ENCODE data around the gene PPFIBP1.
"Not testable (repeated sequence)": the region's sequence is repeated elsewhere in the genome, so short reads cannot be mapped to it uniquely, and the experiment has no call there.

PPFIBP1 gene

DNA sequence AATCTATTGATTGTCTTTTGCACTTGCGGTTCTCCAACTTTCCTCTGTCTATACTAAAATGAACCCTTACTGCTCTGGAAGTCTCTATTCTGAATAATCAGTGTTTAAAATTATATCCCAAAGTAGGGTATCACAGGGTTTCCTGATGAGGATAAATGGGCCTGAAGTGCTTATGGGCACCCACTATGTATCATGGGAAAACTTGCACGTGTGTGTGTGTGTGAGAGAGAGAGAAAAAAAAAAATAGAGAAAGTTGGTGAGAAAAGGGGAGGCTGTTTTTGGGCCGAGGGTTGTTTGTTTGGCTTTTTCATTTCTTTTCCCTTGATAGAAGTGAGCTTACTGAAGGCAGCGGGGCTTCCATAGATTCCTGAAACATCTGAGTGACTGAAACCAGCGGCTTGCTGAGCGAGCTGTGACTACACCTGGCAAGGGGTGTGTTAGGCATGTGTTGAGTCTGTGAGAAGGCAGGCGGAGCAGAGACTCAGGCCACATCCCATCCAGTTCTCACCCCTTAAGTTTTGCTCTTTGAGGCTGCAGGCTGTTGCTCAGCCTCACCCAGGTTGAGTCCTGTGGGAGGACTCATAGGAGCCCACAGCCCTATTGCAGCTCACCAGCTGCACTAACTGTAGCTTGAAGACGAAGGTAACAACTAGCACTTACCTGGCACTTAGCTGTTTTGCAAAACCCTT is 17.2 kb downstream of the PPFIBP1 start:
- peak; percentile 32 for DNase-seq (ENCODE audit: low read depth, low spot score)

DNA sequence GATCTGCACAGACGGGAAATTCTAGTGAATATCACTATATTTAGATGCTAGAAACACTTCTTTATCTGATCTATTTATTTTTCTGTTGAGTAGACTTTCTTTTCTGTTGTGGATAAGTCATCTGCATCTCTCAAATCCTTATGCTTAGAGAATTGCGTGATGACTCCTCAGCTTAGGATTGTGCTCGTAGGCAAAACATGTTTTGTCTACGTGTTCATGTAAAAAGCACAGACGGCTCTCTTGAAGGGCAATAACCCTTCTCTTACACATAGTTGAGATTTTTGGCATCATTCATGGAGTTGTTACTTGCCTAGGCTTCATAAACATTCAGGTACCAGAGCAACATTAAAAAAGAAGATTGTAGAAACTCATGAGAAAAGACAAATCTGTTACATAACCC is 18.6 kb downstream of the PPFIBP1 start:
- DNase-seq (ENCODE audit: low read depth, low spot score) = peak; percentile 92

DNA sequence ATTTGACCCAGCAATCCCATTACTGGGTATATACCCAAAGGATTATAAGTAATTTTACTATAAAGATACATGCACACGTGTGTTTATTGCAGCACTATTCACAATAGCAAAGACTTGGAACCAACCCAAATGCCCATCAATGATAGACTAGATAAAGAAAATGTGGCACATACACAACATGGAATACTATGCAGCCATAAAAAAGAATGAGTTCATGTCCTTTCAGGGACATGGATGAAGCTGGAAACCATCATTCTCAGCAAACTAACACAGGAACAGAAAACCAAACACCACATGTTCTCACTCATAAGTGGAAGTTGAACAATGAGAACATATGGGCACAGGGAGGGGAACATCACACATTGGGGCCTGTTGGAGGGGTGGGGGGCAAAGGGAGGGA is 20.9 kb downstream of the PPFIBP1 start:
- DNase-seq (ENCODE audit: low read depth, low spot score) = not testable (repeated sequence)

DNA sequence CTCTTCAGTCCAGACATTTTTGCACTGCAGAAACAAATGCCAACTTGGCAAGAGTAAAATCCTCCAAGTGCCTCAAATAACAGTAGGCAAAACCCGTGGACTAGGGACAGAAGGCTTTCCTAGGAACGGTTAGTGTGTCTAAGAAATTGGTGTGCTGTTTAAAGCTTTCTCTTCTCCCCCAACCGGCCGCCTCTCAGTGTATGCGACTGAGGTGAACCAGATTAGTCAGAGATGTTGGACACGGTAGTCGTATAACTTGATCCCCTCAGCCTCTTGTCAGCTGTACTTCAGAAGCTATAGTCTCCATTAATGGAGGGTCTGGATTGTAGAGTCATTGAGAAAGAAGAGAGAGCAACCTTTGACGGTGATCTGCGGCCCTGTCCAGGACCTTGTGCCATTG is 21.7 kb downstream of the PPFIBP1 start:
- DNase-seq (ENCODE audit: low read depth, low spot score) = peak; percentile 25

DNA sequence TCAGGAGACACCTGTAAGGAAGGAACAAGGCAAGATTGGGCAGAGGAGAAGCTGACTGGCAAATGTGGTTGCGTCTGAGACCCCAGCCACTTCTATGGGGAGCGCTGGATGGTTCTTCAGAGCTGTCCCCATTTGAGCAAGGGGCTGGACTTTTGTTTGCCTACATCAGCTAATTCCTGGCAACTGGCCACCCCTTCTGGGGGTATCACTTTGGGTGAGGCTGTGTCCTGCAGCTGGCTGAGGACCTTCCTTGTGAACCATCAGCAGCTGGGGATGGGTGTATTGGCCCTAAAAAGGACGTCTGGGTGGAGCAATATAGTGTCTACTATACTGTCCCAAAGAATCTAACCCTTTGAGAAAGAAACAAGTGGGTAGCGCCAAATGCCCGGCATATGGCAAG is 23.6 kb downstream of the PPFIBP1 start:
- DNase-seq (ENCODE audit: low read depth, low spot score) = no peak

DNA sequence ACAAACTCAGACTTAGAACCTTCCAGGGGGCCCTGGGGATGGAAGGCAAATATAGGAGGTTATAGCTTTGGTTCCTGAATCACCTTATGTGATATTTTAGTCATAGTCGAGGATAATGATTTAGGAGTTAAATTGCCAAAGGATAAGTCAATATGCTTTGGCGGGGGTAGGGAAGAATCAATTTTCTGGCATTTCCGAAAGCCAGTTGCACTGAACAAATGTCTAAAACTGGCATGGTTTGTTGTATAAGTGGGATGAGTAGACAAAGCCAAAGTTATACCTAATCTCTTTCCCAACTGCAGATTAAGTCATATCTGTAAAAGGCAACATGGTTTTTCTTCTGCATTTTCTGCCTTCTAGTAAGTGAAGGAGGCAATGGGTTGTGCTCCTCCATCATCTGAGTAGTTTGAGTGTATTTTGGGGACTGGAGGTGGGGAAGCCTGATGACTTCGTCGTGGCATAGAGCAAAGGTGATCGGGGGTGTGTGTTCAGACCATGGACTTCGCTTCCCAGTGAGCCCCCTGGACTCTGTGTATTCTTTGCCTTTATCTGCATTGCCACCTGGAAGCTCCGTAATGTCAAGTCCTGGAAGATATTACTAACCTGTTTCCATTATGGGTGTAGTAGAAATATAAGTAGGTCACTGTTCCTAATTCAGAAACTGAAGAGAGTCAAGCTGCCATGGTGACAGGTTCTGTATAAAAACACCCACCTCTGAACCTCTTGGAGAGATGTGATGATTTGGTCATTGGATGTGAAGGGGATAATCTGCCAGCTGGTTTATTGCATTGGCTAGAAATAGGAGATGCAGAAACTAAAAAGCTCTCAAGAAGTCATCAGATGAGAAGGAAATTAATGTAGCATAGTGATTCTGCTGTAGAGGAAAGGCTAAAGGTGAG is 24.5 kb downstream of the PPFIBP1 start:
- no peak for DNase-seq (ENCODE audit: low read depth, low spot score)

DNA sequence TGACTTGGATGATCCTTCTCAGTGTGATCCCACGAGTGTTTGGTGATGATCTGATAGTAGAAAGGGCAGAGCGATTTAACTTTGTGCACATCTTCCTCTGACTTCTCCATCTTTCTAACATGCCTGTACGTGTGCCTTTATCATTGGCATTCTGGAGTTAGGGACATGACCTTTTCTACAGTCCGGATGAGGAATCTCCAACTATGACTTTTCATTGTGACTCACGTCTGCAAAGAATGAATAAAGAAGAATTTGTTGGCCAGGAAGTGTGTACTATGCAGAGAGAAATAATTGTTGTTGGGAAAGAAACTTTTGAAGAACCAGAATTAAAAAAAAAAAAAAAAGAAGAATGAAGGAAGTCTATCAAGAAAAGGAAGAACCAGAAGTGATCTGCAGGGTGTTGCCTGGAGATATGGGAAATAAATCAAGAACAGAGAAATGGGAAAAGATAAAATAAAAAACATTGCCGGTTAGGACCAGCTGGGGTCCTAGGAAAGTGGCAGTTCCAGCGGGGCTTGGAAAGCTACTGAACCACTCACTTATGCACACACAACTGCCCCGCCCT is 25.3 kb downstream of the PPFIBP1 start:
- peak; percentile 58 for DNase-seq (ENCODE audit: low read depth, low spot score)

DNA sequence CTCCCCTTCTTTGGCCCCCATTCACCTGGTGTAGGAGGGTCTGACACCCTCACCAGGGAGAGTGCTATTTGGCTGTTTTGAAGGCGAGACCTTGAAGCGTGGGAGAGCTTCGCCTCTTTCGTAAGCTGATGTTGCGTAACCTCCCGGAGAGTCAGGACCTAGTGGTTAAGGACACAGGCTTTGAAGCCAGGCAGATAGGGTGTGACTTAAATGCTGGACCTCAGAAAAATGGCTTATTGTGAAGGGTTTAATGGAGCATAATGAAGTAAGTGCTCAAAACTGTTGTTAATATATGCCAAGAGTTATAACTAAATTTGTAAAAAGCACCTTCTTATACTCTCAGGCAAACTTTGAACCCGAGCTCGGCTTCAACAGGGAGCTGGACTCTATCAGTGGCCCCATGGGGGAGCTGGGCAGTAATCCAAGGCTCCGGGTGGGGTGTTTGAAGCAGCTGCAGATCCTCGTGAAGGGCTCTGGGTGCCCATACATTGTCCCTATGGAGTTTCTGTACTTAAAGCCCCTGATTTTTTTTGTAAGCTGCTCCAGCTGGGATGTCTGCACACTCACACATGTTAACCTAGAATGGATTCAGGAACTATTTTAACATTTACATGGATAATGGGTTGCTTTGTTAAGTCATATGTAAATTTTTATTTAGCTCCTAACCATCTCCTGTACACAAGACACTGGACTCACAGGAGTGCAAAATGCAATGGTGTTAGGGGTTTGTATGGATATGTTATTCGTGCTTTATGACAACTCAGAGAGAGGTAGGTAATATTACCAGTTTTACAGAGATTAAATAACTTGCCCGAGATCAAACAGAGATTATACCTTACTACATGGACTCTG is 26.0 kb downstream of the PPFIBP1 start:
- DNase-seq (ENCODE audit: low read depth, low spot score) = peak; percentile 80

DNA sequence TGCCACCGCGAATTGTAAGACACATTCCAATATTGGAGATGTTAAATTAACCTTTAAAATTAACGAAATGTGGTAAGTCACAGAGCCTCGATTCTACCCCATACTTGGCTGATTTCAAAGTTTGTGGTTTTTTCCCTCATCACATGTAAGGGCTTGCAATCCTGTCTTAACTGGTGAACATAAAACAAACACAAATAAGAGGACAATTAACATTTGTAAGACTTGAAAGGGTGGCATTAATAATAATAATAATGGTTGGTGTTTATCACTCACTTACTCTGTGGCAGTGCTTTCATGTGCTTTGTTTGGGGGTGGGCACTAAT is 26.6 kb downstream of the PPFIBP1 start:
- DNase-seq (ENCODE audit: low read depth, low spot score) = peak; percentile 49

DNA sequence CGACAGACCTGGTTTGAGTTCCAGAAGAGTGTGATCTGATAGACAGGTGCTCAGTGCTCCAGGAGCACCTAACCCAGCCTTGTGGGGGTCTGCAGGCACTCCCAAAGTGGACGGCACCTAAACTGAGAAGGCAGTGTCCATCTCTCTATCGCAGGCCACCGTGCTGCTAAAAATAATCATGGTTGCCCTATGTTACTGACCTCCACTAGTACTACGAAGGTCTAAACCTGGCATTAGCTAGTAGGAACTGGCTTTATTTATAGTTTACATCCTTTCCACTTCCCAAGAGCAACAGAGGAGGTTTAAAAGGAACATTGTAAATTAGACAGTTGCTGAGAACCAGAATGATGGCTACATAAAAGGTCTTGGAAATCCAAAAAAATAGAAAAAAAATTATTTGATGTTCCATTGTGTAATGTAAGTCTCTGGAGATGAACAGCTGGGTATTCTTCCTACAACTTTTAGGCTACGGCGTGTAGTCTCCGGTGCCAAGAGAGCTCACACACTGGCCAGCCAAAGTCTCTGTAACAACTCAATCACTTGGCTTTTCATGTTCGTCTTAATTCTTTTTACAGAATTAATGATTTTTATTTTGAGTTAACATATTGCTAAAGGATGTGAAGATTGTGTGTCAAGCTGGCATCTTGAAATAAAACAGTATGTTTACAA is 27.3 kb downstream of the PPFIBP1 start:
- DNase-seq (ENCODE audit: low read depth, low spot score) = no peak

DNA sequence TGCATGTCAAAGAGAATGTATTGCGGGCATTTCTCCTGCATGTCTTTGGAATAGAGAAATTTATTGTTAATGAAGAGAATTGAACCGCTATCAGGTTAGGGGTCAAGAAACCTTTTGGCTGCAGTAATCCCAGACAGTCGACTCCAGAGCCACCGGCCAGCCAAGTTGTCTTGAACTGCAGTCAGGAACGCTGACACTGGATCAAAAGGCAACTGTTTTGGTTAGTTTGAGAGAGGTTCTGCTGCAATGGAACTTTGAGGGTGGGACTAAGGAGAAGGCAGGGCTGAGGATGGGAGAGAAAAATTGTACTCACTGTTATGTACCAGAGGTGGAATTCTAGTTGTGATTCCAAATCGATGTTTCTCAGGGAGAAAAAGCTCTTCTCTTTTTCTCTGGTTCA is 28.2 kb downstream of the PPFIBP1 start:
- DNase-seq (ENCODE audit: low read depth, low spot score) = no peak

DNA sequence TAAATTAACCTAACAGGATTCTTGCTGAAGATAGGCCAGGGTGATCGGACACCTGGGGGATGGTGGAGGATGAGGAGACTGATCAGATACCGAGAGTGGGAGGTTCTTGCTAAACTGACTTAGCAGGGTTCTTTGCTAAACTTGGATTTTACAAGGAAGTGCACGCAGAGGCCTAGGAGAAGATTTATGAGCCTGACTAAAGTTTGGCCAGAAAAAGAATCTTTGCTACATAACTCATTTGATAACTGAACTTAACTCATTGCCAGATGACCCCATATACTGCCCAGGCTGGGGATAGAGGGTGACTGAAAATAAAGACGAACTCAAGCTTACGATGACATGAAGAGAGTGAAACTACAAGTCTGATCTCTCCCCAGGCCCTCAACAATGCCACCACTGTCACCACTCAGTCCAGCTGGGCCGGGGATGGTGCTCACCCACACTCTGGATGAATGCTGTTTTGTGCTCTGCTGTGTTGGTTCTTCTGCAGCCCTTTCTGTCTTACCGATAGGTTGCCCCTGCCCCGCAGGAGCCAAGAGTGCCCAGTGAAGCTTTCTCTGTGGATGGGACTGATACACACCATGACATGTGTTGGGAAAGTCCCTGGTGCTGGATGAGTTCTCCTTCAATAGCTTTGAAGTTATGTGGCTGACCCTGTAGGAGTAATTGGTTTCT is 29.0 kb downstream of the PPFIBP1 start:
- DNase-seq (ENCODE audit: low read depth, low spot score) = no peak

DNA sequence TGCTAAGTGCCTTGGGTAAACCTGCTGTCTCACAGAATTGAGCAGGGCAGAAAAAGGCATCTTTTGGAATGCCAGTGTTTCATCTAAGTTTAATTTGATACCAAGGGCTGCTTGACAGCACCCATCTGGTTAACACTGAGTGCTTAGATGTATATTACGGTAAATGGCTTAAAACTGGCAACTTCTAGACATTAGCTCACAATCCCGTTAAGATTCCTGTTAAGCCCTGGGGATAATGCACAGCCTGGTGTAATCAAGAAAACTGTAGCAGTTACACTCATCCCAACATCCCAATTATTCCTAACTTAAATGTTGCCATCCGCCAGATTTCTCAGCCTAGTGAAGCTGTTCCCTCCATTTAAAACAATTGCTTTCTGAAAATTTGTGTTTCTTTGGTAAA is 29.9 kb downstream of the PPFIBP1 start:
- DNase-seq (ENCODE audit: low read depth, low spot score) = no peak

DNA sequence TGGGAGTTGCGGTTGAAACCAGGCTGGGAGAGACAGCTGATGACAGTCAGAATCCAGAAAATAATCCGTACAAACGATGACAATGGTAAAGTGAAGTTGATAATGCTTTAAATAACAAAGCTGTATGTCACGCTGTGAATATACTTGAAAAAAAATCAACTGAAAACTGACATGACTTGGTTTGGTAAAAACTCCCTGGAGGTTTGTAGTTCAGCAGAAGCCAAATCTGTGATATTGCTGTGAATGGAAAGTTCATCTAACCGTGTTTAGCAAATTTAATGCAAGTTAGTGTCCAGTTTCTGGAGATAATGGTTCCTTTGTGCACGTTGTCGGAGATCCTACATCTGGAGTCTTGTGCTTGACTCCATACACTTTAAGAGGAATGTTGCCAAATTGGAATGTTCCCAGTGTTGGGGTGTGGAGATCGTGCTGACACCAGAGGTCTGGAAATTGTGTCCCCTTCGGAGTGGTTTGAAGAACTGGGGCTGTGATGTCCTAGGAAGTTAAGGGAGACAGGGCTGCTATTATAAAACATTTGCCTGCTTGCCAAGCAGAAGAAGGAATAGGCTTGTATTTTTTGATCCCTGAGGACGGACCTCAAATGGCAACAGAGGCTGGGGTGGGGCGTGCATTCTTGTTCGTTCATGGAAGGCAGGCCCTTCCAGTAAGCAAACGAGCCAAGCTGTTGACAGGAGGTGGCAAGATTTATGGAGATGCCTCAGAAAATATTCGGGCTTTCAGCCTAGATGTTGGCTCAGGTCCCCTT is 30.6 kb downstream of the PPFIBP1 start:
- DNase-seq (ENCODE audit: low read depth, low spot score) = peak; percentile 42

DNA sequence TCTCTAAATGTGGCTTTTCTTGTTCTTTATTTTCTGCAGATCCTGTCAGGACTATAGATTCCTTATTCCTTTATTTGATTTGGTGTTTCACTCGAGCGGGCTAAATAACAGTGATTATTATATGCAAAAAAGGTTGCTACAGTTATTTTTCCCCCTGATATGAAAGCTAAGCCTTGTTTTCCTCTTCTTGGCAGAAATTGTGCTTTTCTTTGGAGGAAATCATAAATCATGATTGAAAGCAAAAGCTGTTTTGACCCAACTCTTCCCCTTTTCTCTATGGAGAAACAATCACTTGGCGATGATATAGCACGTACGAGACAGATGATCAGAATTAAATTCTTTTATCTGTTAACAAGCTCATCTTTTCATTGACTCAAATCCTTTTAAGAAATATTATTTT is 31.4 kb downstream of the PPFIBP1 start:
- DNase-seq (ENCODE audit: low read depth, low spot score) = no peak

DNA sequence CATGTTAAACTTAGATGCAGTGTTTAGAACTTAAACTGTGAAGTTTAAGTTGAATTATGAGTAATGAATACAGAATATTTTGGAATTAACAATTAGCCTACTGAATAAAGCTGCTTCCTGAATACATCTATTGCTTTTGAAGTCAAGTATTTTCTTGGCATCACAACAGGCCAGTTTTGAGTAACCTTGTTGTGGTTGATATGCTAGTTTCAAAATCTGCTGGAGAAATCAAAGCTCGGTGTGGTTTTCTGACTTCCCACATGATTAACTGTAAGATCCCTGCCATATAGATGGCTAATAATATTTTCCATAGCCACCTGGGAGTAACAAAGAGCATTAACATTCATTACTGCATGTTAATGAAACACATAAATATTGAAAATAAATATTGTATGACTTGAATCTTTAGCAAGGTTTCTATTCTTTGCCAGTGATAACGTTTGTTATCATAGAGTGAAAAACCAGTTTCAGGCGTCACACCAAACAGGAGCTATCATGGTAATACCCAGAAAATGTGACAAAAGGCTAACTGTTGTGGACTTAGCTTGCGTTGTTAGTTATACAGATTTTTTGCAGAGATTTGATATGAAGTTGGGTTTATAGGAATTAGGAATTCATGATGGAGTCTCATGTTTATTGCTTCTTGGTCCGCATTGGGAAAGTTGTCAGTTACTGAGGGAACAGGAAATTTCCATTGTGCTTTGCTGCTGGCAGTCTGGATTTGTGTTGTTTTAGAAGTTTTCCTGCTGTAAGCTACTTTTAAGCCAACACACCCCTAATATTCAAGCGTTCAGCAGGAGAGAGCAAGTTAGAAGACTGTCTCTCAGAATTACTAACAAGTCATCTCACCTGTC is 32.1 kb downstream of the PPFIBP1 start:
- DNase-seq (ENCODE audit: low read depth, low spot score) = peak; percentile 59

DNA sequence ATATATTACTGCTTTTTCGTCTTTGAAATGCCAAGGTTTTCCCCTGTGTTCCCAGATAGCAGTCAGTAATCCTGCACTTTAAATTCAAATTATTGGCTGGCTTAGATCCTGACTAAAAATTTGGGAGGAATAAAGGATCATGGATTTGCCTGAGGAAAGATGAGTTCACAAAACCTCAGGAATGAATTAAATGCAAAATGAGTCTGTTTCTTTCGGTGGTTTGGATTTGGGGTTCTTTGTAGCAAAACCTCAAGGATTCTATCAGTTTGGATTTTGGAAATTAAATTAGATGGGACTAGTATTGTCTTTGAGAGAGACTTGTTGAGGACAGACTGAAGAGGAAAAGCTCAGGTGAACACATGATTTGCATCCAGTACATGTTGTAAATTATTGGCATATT is 36.1 kb downstream of the PPFIBP1 start:
- no peak for DNase-seq (ENCODE audit: low read depth, low spot score)

DNA sequence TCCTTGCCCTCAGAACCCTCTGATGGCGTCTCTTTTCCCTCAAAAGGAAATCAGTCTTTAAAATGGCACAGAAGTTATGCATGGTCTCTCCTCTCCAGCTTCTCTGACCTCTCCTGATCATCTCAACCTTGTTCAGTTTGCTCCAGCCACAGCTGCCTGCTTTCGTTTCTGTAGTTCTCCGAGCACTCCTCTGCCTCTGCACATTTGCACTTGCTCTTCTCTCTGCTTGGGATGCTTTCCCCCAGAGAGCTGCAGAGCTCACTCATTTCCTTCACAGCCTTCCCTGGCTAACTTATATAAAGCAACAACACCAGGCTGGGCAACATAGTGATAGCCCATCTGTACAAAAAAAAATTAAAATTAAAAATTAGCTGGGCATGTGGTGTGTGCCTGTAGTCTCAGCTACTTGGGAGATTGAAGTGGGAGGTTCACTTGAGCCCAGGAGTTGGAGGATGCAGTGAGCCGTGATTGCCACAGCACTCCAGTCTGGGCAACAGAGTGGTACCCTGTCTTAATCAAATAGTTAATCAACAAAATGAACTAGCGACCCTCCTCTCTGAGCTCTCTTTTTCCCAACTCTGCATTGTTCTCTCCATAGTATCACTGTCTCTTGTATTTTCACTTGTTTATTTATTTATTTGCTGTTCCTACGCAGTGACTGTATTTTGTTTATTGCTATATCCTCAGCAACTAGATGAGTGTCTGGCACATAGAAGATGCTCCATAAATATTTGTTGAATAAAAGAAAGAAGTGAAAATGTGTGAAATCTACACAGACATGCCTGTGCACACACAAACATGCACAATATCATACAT is 37.7 kb downstream of the PPFIBP1 start:
- DNase-seq (ENCODE audit: low read depth, low spot score) = no peak
